Measurements from ENCODE around the gene NDUFA8. TPM values are rescaled to one million over a fixed set of nuclear protein-coding genes. Genes with fewer than 3 reads are reported as not detected.

Gene NDUFA8
- total RNA-seq, 1 experiment from 2014 or later: 60.7 TPM

- H4K20me1 ChIP-seq (ENCODE audit: control insufficient read depth, insufficient read depth, insufficient read length): no peaks in the 10 kb centered on the region
- H3K79me2 ChIP-seq (ENCODE audit: insufficient read depth, low read length): no peaks in the 10 kb centered on the region
- H3K27ac ChIP-seq (ENCODE audit: insufficient read length, low read depth, low read length): no peak overlapping the region
- no peaks in the 10 kb centered on the region for H3K27me3 ChIP-seq (ENCODE audit: insufficient read depth, low read length)
- H3K23me2 ChIP-seq (ENCODE audit: insufficient read length, low read depth, low read length, poor library complexity, severe bottlenecking): no peaks in the 10 kb centered on the region
- no peak overlapping the region for H3T11ph ChIP-seq (ENCODE audit: low read length)
- no peak overlapping the region for H3K18ac ChIP-seq (ENCODE audit: insufficient read length, low read depth, low read length)
- H2BK20ac ChIP-seq (ENCODE audit: low read depth, low read length, poor library complexity, severe bottlenecking): no peak overlapping the region
- Mint-ChIP-seq H3K4me3 (no peak overlapping the region), H3K27me3 (ENCODE audit: low read depth) (peaks cover 5% of the 10 kb centered on the region; the same call in 1 of the 2 replicates), H3K4me1 (peaks cover 19 to 23% of the 10 kb centered on the region in 2 experiments), H3K27ac (peak overlapping the region in 1 of 3 experiments; percentile 89; a peak in 1 of 7 replicates), H3K36me3 (ENCODE audit: insufficient read depth in 1 of 3, low read depth in 3 of 3) (no peaks in the 10 kb centered on the region; a peak in 1 of 7 replicates), H3K9me3 (no peaks in the 10 kb centered on the region)
- no peak overlapping the region for H2BK12ac ChIP-seq (ENCODE audit: insufficient read length, low read depth, low read length)
- H2AFZ ChIP-seq (ENCODE audit: low read length): no peak overlapping the region
- H3K4me1 ChIP-seq (ENCODE audit: insufficient read depth, low read length): no peaks in the 10 kb centered on the region
- H3K79me1 ChIP-seq (ENCODE audit: insufficient read depth, low read depth, low read length, poor library complexity, severe bottlenecking): no peaks in the 10 kb centered on the region
- no peak overlapping the region for H2BK15ac ChIP-seq (ENCODE audit: low read depth, low read length)
- H2AK5ac ChIP-seq (ENCODE audit: insufficient read length, low read length): no peak overlapping the region
- no peak for TF ChIP-seq CTCF (conservative IDR thresholded peaks at IDR 0.05)
- no peaks in the 10 kb centered on the region for H3K9me3 ChIP-seq (ENCODE audit: control insufficient read depth, low read depth, low read length)
- no peak for DNase-seq
- no peak overlapping the region for H2BK120ac ChIP-seq (ENCODE audit: low read depth, low read length, poor library complexity, severe bottlenecking)
- H4K5ac ChIP-seq (ENCODE audit: insufficient read length, low read depth, low read length): no peak overlapping the region
- H2BK5ac ChIP-seq (ENCODE audit: insufficient read length, low read length): no peak overlapping the region
- H3K4ac ChIP-seq (ENCODE audit: low read depth, low read length): no peak overlapping the region
- WGBS (ENCODE audit: extremely low coverage, insufficient read length, low lambda C conversion rate): no CpG with 5 or more reads among the region's 6 CpGs
- no peak overlapping the region for H4K8ac ChIP-seq (replicated peaks; ENCODE audit: insufficient read length, low read depth, low read length)
- H3K56ac ChIP-seq (ENCODE audit: insufficient read length, low read depth, low read length): no peak overlapping the region
- H3K9ac ChIP-seq (ENCODE audit: extremely low read depth, insufficient read length, low read length): no peak overlapping the region
- no peak overlapping the region for H4K91ac ChIP-seq (ENCODE audit: insufficient read length, low read depth, low read length)
- no peak overlapping the region for H3K4me2 ChIP-seq (ENCODE audit: insufficient read depth, insufficient read length, low read length)
- no peak overlapping the region for H3K14ac ChIP-seq (ENCODE audit: insufficient read depth, low read length)
- no peak overlapping the region for H3K23ac ChIP-seq (ENCODE audit: insufficient read length, low read depth, low read length)
These were observed 34.1 kb upstream of the NDUFA8 start for GRCh38 chr9:122193651-122194050.

Data from H9 (cell line).